H1 (cell line): Measurements from ENCODE around the gene GSC. TPM values are rescaled to one million over a fixed set of nuclear protein-coding genes. Genes with fewer than 3 reads are reported as not detected.

Experiments
- KDM1A ChIP-seq: fragments of 200-600, 300-600 bp; sonication (generic); IDR thresholded peaks from 2 replicates; pipeline ENCODE4 v1.7.1; 2016; ENCODE audit warnings: mild to moderate bottlenecking, low read length, borderline replicate concordance
- KDM5A ChIP-seq: fragments of 200-600 bp; IDR thresholded peaks from 2 replicates; pipeline ENCODE4 v1.7.1; 2012; ENCODE audit warnings: mild to moderate bottlenecking, low read length, inconsistent platforms, mixed read lengths
- MAFK ChIP-seq: IDR thresholded peaks from 2 replicates; pipeline ENCODE4 v1.6.1; 2012; ENCODE audit warnings: low read depth, mild to moderate bottlenecking, improper control_type of control experiment, low read length
- POLR2AphosphoS5 ChIP-seq: IDR thresholded peaks from 2 replicates; pipeline ENCODE4 v1.6.1; 2011; ENCODE audit warnings: low read depth, low read length
- RNF2 ChIP-seq: fragments of 200-900, 300-1000 bp; sonication (generic); IDR thresholded peaks from 2 replicates; pipeline ENCODE4 v1.7.1; 2016; ENCODE audit warnings: borderline replicate concordance, low read depth, mild to moderate bottlenecking, antibody characterized with exemption, low read length; ENCODE audit not compliant: poor library complexity, severe bottlenecking; ENCODE audit errors: missing control alignments
- SIN3A ChIP-seq, 2 experiments: IDR thresholded peaks in 1 of 2; conservative IDR thresholded peaks in 1 of 2; 2 replicates each; pipeline ENCODE4 v1.6.1; 2011 to 2012; ENCODE audit warnings: low read length in 2 of 2, improper control_type of control experiment in 1 of 2, low read depth in 1 of 2, mild to moderate bottlenecking in 1 of 2
- SIRT6 ChIP-seq: IDR thresholded peaks from one replicate; pipeline ENCODE4 v1.7.1; 2012; ENCODE audit warnings: low read length, inconsistent platforms
- polyA plus RNA-seq, 7 experiments: library from polyadenylated mRNA; depleted of rRNA in 3 of 7; stranded (reverse) in 5 of 7; unstranded in 2 of 7; fragments of >200 nt in 5 of 7; fragments of 200-250 nt in 2 of 7; gene quantifications; 1 replicate in 5 of 7; 2 replicates in 1 of 7; 4 replicates in 1 of 7; pipeline versions ENCODE4 v1.2.1 to v1.2.3, GENCODE V29; 2011 to 2013; ENCODE audit warnings: missing spikeins in 2 of 7, mixed read lengths in 2 of 7
- total RNA-seq: library from RNA; stranded (reverse); fragmentation: NEBNext Ultra II Directional; extraction: Animal tissue kit (Norgen Biotek cat#: 25700); gene quantifications from 2 replicates; pipeline ENCODE4 v1.2.1, GENCODE V29; 2021
- TF ChIP-seq, protein P1 (sequence below): fragments of 300-600 bp; sonication (generic); IDR thresholded peaks from 2 replicates; pipeline ENCODE4 v1.7.1; 2012; ENCODE audit warnings: low read length, moderate library complexity, mild to moderate bottlenecking, inconsistent platforms; ENCODE audit not compliant: insufficient replicate concordance

The GSC gene
- total and polyA plus RNA-seq, 2 of the 8 experiments (the other 6 are each of a cell fraction or from before 2014, with no cell fraction given): 0.17 to 0.54 TPM

DNA sequence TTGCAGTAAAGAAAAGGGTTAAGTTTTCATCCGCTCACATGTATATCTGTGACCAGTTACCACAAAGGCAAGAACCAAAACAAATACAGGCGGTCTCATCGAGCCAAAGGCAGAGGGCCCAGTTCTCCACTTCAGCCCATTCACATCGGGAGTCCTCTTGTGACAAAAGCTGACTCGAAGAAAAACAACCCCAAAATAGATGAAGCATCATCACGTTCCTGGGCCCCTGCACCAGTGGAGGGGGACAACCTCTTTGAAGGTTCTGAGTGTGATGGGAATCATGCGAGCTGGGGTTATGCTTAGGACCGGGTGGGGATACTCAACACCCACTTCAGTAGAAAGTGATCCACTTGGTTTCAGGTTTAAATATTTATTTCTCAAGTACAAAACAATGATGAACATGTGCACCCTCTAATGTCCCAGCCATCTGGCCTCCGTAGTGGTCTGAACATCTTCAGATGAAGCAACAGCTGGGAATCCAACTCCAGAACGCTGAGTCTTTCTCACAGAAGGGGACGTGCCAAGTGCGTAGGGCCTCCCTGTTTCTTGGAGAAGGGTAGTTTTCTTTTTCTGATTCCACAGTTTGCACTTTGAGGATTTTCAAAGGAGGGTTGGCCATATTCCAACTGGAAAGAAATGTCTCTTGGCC, 8.4 kb downstream of the GSC start (continued):
- TF ChIP-seq, protein P1, sequence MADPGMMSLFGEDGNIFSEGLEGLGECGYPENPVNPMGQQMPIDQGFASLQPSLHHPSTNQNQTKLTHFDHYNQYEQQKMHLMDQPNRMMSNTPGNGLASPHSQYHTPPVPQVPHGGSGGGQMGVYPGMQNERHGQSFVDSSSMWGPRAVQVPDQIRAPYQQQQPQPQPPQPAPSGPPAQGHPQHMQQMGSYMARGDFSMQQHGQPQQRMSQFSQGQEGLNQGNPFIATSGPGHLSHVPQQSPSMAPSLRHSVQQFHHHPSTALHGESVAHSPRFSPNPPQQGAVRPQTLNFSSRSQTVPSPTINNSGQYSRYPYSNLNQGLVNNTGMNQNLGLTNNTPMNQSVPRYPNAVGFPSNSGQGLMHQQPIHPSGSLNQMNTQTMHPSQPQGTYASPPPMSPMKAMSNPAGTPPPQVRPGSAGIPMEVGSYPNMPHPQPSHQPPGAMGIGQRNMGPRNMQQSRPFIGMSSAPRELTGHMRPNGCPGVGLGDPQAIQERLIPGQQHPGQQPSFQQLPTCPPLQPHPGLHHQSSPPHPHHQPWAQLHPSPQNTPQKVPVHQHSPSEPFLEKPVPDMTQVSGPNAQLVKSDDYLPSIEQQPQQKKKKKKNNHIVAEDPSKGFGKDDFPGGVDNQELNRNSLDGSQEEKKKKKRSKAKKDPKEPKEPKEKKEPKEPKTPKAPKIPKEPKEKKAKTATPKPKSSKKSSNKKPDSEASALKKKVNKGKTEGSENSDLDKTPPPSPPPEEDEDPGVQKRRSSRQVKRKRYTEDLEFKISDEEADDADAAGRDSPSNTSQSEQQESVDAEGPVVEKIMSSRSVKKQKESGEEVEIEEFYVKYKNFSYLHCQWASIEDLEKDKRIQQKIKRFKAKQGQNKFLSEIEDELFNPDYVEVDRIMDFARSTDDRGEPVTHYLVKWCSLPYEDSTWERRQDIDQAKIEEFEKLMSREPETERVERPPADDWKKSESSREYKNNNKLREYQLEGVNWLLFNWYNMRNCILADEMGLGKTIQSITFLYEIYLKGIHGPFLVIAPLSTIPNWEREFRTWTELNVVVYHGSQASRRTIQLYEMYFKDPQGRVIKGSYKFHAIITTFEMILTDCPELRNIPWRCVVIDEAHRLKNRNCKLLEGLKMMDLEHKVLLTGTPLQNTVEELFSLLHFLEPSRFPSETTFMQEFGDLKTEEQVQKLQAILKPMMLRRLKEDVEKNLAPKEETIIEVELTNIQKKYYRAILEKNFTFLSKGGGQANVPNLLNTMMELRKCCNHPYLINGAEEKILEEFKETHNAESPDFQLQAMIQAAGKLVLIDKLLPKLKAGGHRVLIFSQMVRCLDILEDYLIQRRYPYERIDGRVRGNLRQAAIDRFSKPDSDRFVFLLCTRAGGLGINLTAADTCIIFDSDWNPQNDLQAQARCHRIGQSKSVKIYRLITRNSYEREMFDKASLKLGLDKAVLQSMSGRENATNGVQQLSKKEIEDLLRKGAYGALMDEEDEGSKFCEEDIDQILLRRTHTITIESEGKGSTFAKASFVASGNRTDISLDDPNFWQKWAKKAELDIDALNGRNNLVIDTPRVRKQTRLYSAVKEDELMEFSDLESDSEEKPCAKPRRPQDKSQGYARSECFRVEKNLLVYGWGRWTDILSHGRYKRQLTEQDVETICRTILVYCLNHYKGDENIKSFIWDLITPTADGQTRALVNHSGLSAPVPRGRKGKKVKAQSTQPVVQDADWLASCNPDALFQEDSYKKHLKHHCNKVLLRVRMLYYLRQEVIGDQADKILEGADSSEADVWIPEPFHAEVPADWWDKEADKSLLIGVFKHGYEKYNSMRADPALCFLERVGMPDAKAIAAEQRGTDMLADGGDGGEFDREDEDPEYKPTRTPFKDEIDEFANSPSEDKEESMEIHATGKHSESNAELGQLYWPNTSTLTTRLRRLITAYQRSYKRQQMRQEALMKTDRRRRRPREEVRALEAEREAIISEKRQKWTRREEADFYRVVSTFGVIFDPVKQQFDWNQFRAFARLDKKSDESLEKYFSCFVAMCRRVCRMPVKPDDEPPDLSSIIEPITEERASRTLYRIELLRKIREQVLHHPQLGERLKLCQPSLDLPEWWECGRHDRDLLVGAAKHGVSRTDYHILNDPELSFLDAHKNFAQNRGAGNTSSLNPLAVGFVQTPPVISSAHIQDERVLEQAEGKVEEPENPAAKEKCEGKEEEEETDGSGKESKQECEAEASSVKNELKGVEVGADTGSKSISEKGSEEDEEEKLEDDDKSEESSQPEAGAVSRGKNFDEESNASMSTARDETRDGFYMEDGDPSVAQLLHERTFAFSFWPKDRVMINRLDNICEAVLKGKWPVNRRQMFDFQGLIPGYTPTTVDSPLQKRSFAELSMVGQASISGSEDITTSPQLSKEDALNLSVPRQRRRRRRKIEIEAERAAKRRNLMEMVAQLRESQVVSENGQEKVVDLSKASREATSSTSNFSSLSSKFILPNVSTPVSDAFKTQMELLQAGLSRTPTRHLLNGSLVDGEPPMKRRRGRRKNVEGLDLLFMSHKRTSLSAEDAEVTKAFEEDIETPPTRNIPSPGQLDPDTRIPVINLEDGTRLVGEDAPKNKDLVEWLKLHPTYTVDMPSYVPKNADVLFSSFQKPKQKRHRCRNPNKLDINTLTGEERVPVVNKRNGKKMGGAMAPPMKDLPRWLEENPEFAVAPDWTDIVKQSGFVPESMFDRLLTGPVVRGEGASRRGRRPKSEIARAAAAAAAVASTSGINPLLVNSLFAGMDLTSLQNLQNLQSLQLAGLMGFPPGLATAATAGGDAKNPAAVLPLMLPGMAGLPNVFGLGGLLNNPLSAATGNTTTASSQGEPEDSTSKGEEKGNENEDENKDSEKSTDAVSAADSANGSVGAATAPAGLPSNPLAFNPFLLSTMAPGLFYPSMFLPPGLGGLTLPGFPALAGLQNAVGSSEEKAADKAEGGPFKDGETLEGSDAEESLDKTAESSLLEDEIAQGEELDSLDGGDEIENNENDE: no peak
- TF ChIP-seq SIRT6 (no peak), SIN3A (conservative IDR thresholded peaks at IDR 0.05 in 1 of 2, IDR thresholded peaks at IDR 0.05 in 1 of 2; ENCODE audit: low read depth in 1 of 2, low read length in 2 of 2) (no peak), KDM5A (no peak), KDM1A (no peak), RNF2 (no peak), MAFK (no peak), POLR2AphosphoS5 (no peak)
- TF ChIP-seq, all 59 proteins: peak for 0
